ENCODE measurements around the gene SWSAP1. TPM values are rescaled to one million over a fixed set of nuclear protein-coding genes. Genes with fewer than 3 reads are reported as not detected.

The SWSAP1 gene
- total RNA-seq, 4 donors from 2014 or later: 0.76 to 3.2 (median 1.9) TPM; not detected in 1

GRCh38 chr19:11383706-11384048 is 9.2 kb downstream of the SWSAP1 start:
- H3K4me3 ChIP-seq: peak overlapping the region in 3 of 4 donors; percentile 42 to 44 (median 42)
- H3K36me3 ChIP-seq: no peaks in the 10 kb centered on the region
- DNase-seq: no peak
- H3K27me3 ChIP-seq: peaks cover 0 to 10% of the 10 kb centered on the region in 2 donors
- H3K9me3 ChIP-seq: no peaks in the 10 kb centered on the region
- no peak for TF ChIP-seq POLR2A (IDR thresholded peaks at IDR 0.05)
- TF ChIP-seq, protein P1, sequence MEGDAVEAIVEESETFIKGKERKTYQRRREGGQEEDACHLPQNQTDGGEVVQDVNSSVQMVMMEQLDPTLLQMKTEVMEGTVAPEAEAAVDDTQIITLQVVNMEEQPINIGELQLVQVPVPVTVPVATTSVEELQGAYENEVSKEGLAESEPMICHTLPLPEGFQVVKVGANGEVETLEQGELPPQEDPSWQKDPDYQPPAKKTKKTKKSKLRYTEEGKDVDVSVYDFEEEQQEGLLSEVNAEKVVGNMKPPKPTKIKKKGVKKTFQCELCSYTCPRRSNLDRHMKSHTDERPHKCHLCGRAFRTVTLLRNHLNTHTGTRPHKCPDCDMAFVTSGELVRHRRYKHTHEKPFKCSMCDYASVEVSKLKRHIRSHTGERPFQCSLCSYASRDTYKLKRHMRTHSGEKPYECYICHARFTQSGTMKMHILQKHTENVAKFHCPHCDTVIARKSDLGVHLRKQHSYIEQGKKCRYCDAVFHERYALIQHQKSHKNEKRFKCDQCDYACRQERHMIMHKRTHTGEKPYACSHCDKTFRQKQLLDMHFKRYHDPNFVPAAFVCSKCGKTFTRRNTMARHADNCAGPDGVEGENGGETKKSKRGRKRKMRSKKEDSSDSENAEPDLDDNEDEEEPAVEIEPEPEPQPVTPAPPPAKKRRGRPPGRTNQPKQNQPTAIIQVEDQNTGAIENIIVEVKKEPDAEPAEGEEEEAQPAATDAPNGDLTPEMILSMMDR (IDR thresholded peaks at IDR 0.05): no peak
- H3K27ac ChIP-seq: peak overlapping the region in 2 of 4 donors; percentile 4 to 55
- H3K4me1 ChIP-seq: peaks cover 3 to 34% (median 20%) of the 10 kb centered on the region in 4 donors

DNA sequence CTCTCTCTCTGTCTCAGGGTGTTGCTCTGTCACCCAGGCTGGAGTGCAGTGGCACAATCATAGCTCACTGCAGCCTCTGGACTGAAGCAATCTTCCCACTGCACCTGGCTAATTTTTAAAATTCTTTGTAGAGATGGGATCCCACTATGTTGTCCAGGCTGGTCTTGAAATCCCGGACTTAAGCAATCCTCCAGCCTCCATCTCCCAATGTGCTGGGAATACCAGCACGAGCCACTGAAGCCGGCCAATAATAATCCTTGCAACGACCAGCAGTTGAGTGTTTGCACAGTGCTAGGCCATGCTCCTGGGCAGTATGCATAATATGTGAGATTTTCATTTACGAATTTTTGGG is 10.3 kb downstream of the SWSAP1 start:
- Histone ChIP-seq H3K9me3 (no peaks in the 10 kb centered on the region), H3K36me3 (no peaks in the 10 kb centered on the region), H3K4me3 (no peak overlapping the region), H3K27me3 (peaks cover 0 to 10% of the 10 kb centered on the region in 2 donors), H3K4me1 (peaks cover 3 to 34% (median 20%) of the 10 kb centered on the region in 4 donors), H3K27ac (no peak overlapping the region)
- no peak for TF ChIP-seq POLR2A (IDR thresholded peaks at IDR 0.05)
- TF ChIP-seq, protein P1 (IDR thresholded peaks at IDR 0.05): no peak
- DNase-seq: no peak

GRCh38 chr19:11387162-11388034 is 12.9 kb downstream of the SWSAP1 start:
- no peak for TF ChIP-seq POLR2A (IDR thresholded peaks at IDR 0.05)
- TF ChIP-seq, protein P1 (IDR thresholded peaks at IDR 0.05): no peak
- Histone ChIP-seq H3K27ac (peak overlapping the region in 1 of 4 donors; percentile 11), H3K4me3 (no peak overlapping the region), H3K9me3 (peaks cover 0 to 3% (median 0%) of the 10 kb centered on the region in 4 donors), H3K36me3 (no peaks in the 10 kb centered on the region), H3K27me3 (peaks cover 0 to 10% of the 10 kb centered on the region in 2 donors), H3K4me1 (peaks cover 0 to 17% (median 14%) of the 10 kb centered on the region in 4 donors)
- DNase-seq: no peak

DNA sequence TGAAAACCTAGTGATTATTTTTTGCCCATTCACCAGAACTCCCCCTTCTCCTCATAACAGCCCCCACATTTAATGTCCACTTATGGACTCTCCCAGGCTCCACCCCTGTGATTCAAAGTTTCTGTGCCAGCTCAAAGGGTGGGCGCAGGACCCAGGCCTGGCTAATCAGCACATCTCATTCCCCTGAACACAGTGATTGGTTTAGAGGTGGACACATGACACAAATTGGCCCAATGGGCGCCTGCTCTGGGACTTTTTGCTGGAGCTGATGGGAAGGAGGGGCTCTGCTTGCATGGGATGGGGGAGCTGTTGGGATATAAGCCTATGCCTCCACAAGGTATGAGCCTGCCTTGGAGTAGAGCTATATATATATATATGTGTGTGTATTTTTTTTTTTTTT is 15.9 kb downstream of the SWSAP1 start:
- peaks cover 0 to 3% (median 0%) of the 10 kb centered on the region in 4 donors for H3K9me3 ChIP-seq
- no peak overlapping the region for H3K4me3 ChIP-seq
- DNase-seq: no peak
- no peaks in the 10 kb centered on the region for H3K27me3 ChIP-seq
- TF ChIP-seq POLR2A (IDR thresholded peaks at IDR 0.05): no peak
- TF ChIP-seq, protein P1 (IDR thresholded peaks at IDR 0.05): no peak
- no peaks in the 10 kb centered on the region for H3K4me1 ChIP-seq
- no peaks in the 10 kb centered on the region for H3K36me3 ChIP-seq
- no peak overlapping the region for H3K27ac ChIP-seq

DNA sequence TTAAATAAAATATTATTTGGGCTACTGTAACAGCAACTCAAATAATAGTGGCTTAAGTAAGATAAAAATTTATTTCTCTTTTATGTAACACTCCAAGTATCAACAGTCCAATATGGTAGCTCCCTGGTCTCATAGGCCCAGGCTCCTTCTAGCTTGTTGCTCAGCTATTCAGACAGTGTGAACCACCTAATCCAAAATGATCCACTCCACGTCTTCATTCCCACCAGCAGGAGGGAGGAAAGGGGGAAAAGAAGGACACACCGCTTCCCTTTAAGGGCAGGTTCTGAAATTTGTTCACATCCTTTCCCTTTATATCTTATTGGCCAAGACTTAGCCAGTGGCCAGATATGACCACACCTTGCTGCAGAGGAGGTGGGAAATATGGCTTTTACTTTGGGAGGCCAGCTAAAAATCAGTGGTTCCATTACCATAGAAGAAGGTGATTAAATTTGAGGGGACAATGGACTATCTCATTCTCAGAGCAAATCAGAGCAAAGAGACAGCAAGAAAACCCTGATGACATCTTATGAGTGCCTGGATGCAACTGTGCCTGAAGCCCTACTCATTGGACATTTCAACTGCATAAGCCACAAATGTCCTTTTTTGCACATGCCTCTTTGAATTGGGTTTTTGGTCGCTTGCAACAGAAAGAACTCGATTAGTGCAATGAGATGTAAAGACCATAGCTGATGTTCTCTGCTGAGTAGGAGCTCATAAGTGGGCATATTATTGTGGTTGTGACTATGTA is 16.6 kb downstream of the SWSAP1 start:
- no peak for TF ChIP-seq POLR2A (IDR thresholded peaks at IDR 0.05)
- TF ChIP-seq, protein P1 (IDR thresholded peaks at IDR 0.05): no peak
- H3K27ac ChIP-seq: no peak overlapping the region
- H3K4me3 ChIP-seq: no peak overlapping the region
- H3K36me3 ChIP-seq: no peaks in the 10 kb centered on the region
- no peak for DNase-seq
- H3K9me3 ChIP-seq: peaks cover 0 to 3% (median 0%) of the 10 kb centered on the region in 4 donors
- H3K4me1 ChIP-seq: no peaks in the 10 kb centered on the region
- H3K27me3 ChIP-seq: no peaks in the 10 kb centered on the region

All from Peyer's patch (tissue), 4 donors.